HG03354 (cell line): Measurements from ENCODE around the gene BCL6B.

Experiments
- ATAC-seq: cut with Tn5 transposase; IDR thresholded peaks from one replicate; pipeline ENCODE4 v1.9.1; 2021; ENCODE audit warnings: mild to moderate bottlenecking; ENCODE audit not compliant: unreplicated experiment, poor library complexity, severe bottlenecking

The BCL6B gene

GRCh38 chr17:7005716-7006115, 17.1 kb upstream of the BCL6B start:
- ATAC-seq, result no peak

GRCh38 chr17:7007143-7007542, 15.7 kb upstream of the BCL6B start:
- ATAC-seq, result no peak

- no peak for ATAC-seq
Measured at GRCh38 chr17:7010523-7010922, 12.3 kb upstream of the BCL6B start.

GRCh38 chr17:7011415-7011814, 11.4 kb upstream of the BCL6B start:
- no peak for ATAC-seq

- ATAC-seq, result no peak
Measured at GRCh38 chr17:7011942-7012254, 11.0 kb upstream of the BCL6B start.

- ATAC-seq, result peak; percentile 81
Measured at GRCh38 chr17:7014261-7014994, 8.4 kb upstream of the BCL6B start.

GRCh38 chr17:7014995-7015958, 7.6 kb upstream of the BCL6B start:
- ATAC-seq, result peak; percentile 13

GRCh38 chr17:7016418-7016817, 6.4 kb upstream of the BCL6B start:
- ATAC-seq, result no peak

GRCh38 chr17:7016886-7017826, 5.7 kb upstream of the BCL6B start:
- ATAC-seq, result no peak

GRCh38 chr17:7017827-7018200, 5.0 kb upstream of the BCL6B start:
- ATAC-seq, result no peak

GRCh38 chr17:7018331-7018964, 4.4 kb upstream of the BCL6B start:
- no peak for ATAC-seq

- no peak for ATAC-seq
Measured at GRCh38 chr17:7019367-7019766, 3.5 kb upstream of the BCL6B start.

GRCh38 chr17:7019839-7020519, 2.9 kb upstream of the BCL6B start:
- no peak for ATAC-seq

GRCh38 chr17:7020894-7021664, 1.8 kb upstream of the BCL6B start:
- no peak for ATAC-seq

- ATAC-seq, result peak; percentile 68
Measured at GRCh38 chr17:7021993-7022778, 664 bp upstream of the BCL6B start.

- ATAC-seq, result peak; percentile 50
Measured at GRCh38 chr17:7023576-7024401, 939 bp downstream of the BCL6B start.

- ATAC-seq, result no peak
Measured at GRCh38 chr17:7024402-7024785, 1.5 kb downstream of the BCL6B start.
